SK-N-SH treated with all-trans-retinoic acid at 6 μM for 48 hours (cell line): ENCODE results near the gene PSPN.

Source experiments
- ATAC-seq: fragments of 200-7000 bp; cut with Tn5 transposase; 3 replicates; pipeline ENCODE4 v1.9.1; 2020; ENCODE audit warnings: mild to moderate bottlenecking, moderate library complexity
- ARNTL ChIP-seq: fragments of 450-650 bp; formaldehyde crosslinking; IDR thresholded peaks from 2 replicates; pipeline ENCODE4 v1.5.0; 2020; ENCODE audit warnings: low read depth, mild to moderate bottlenecking, moderate library complexity, borderline replicate concordance
- BACH2 ChIP-seq: fragments of 250-450 bp; sonication (Bioruptor Pico); IDR thresholded peaks from 2 replicates; pipeline ENCODE4 v1.9.0; 2021; ENCODE audit warnings: mild to moderate bottlenecking, borderline replicate concordance
- CREB5 ChIP-seq: fragments of 250-450 bp; sonication (Bioruptor Pico); IDR thresholded peaks from 2 replicates; pipeline ENCODE4 v1.5.1; 2020; ENCODE audit warnings: low read depth, mild to moderate bottlenecking, moderate library complexity
- CSDC2 ChIP-seq: fragments of 250-450 bp; sonication (Bioruptor Pico); IDR thresholded peaks from 2 replicates; pipeline ENCODE4 v1.5.0; 2020; ENCODE audit warnings: mild to moderate bottlenecking, moderate library complexity
- ESRRG ChIP-seq: fragments of 250-450 bp; sonication (Bioruptor Pico); IDR thresholded peaks from 2 replicates; pipeline ENCODE4 v1.6.1; 2021; ENCODE audit warnings: mild to moderate bottlenecking
- GLIS3 ChIP-seq: fragments of 250-450 bp; sonication (Bioruptor Pico); IDR thresholded peaks from 2 replicates; pipeline ENCODE4 v1.5.0; 2020; ENCODE audit warnings: mild to moderate bottlenecking, moderate library complexity
- ISL1 ChIP-seq: fragments of 250-450 bp; sonication (Bioruptor Pico); IDR thresholded peaks from 2 replicates; pipeline ENCODE4 v2.1.2; 2022; ENCODE audit warnings: mild to moderate bottlenecking, moderate library complexity
- OSR1 ChIP-seq: fragments of 250-450 bp; sonication (Bioruptor Pico); IDR thresholded peaks from 2 replicates; pipeline ENCODE4 v1.8.0; 2022; ENCODE audit warnings: moderate library complexity, mild to moderate bottlenecking, inconsistent platforms
- PATZ1 ChIP-seq: fragments of 250-450 bp; sonication (Bioruptor Pico); IDR thresholded peaks from 2 replicates; pipeline ENCODE4 v1.8.0; 2020; ENCODE audit warnings: mild to moderate bottlenecking, moderate library complexity, borderline replicate concordance
- POU6F1 ChIP-seq: fragments of 250-450 bp; sonication (Bioruptor Pico); IDR thresholded peaks from 2 replicates; pipeline ENCODE4 v1.8.0; 2021; ENCODE audit warnings: low read depth, mild to moderate bottlenecking, moderate library complexity, borderline replicate concordance
- PPARA ChIP-seq: fragments of 250-450 bp; sonication (Bioruptor Pico); IDR thresholded peaks from 2 replicates; pipeline ENCODE4 v1.5.0; 2020; ENCODE audit warnings: mild to moderate bottlenecking, borderline replicate concordance
- RARB ChIP-seq: fragments of 250-450 bp; sonication (Bioruptor Pico); IDR thresholded peaks from 2 replicates; pipeline ENCODE4 v1.8.0; 2021; ENCODE audit warnings: mild to moderate bottlenecking, moderate library complexity
- SNAI2 ChIP-seq: fragments of 250-450 bp; sonication (Bioruptor Pico); IDR thresholded peaks from 2 replicates; pipeline ENCODE4 v1.5.0; 2020; ENCODE audit warnings: mild to moderate bottlenecking, moderate library complexity
- TCF4 ChIP-seq: fragments of 250-450 bp; sonication (Bioruptor Pico); IDR thresholded peaks from 2 replicates; pipeline ENCODE4 v1.8.0; 2021; ENCODE audit warnings: mild to moderate bottlenecking, moderate library complexity, borderline replicate concordance
- TOX ChIP-seq: fragments of 250-450 bp; sonication (Bioruptor Pico); IDR thresholded peaks from 2 replicates; pipeline ENCODE4 v1.8.0; 2021; ENCODE audit warnings: mild to moderate bottlenecking, moderate library complexity, borderline replicate concordance
- TSHZ2 ChIP-seq: fragments of 250-450 bp; sonication (Bioruptor Pico); IDR thresholded peaks from 2 replicates; pipeline ENCODE4 v1.5.0; 2020; ENCODE audit warnings: mild to moderate bottlenecking, moderate library complexity
- ZC3H10 ChIP-seq: fragments of 250-450 bp; sonication (Bioruptor Pico); IDR thresholded peaks from 2 replicates; pipeline ENCODE4 v1.5.1; 2021; ENCODE audit warnings: mild to moderate bottlenecking, moderate library complexity
- ZFP3 ChIP-seq: fragments of 250-450 bp; sonication (Bioruptor Pico); IDR thresholded peaks from 2 replicates; pipeline ENCODE4 v1.5.0; 2020; ENCODE audit warnings: mild to moderate bottlenecking, moderate library complexity
- ZFP30 ChIP-seq: fragments of 450-650 bp; formaldehyde crosslinking; IDR thresholded peaks from 2 replicates; pipeline ENCODE4 v1.5.0; 2022; ENCODE audit warnings: mild to moderate bottlenecking, moderate library complexity
- ZNF565 ChIP-seq: fragments of 450-650 bp; formaldehyde crosslinking; conservative IDR thresholded peaks from 2 replicates; pipeline ENCODE4 v1.5.0; 2020; ENCODE audit warnings: low read depth, mild to moderate bottlenecking, moderate library complexity
- ZNF70 ChIP-seq: fragments of 450-650 bp; formaldehyde crosslinking; IDR thresholded peaks from 2 replicates; pipeline ENCODE4 v1.5.0; 2020; ENCODE audit warnings: mild to moderate bottlenecking, moderate library complexity
- ZNF8 ChIP-seq: fragments of 450-650 bp; formaldehyde crosslinking; IDR thresholded peaks from 2 replicates; pipeline ENCODE4 v1.5.0; 2020; ENCODE audit warnings: mild to moderate bottlenecking, moderate library complexity
- TF ChIP-seq, protein P1 (sequence below): fragments of 250-450 bp; sonication (Bioruptor Pico); IDR thresholded peaks from 2 replicates; pipeline ENCODE4 v1.5.1; 2021; ENCODE audit warnings: mild to moderate bottlenecking, moderate library complexity

Gene PSPN

GRCh38 chr19:6421075-6422014, 45.6 kb upstream of the PSPN start:
- no peak for ATAC-seq
- no peak for TF ChIP-seq POU6F1 (CRISPR knock-in tag)
- no peak for TF ChIP-seq ZNF8 (CRISPR knock-in tag)
- no peak for TF ChIP-seq BACH2 (CRISPR knock-in tag)
- no peak for TF ChIP-seq CSDC2
- TF ChIP-seq ZNF70 (CRISPR knock-in tag): no peak
- TF ChIP-seq ESRRG: no peak
- TF ChIP-seq ARNTL (CRISPR knock-in tag): no peak
- TF ChIP-seq PATZ1 (CRISPR knock-in tag): no peak
- no peak for TF ChIP-seq PPARA (CRISPR knock-in tag)
- no peak for TF ChIP-seq ISL1
- TF ChIP-seq ZC3H10 (CRISPR knock-in tag): no peak
- TF ChIP-seq ZFP30 (CRISPR knock-in tag): no peak
- TF ChIP-seq CREB5: no peak
- TF ChIP-seq RARB (CRISPR knock-in tag): no peak
- no peak for TF ChIP-seq TSHZ2 (CRISPR knock-in tag)
- TF ChIP-seq GLIS3: no peak
- no peak for TF ChIP-seq TCF4 (CRISPR knock-in tag)
- no peak for TF ChIP-seq TOX (CRISPR knock-in tag)
- TF ChIP-seq, protein P1, sequence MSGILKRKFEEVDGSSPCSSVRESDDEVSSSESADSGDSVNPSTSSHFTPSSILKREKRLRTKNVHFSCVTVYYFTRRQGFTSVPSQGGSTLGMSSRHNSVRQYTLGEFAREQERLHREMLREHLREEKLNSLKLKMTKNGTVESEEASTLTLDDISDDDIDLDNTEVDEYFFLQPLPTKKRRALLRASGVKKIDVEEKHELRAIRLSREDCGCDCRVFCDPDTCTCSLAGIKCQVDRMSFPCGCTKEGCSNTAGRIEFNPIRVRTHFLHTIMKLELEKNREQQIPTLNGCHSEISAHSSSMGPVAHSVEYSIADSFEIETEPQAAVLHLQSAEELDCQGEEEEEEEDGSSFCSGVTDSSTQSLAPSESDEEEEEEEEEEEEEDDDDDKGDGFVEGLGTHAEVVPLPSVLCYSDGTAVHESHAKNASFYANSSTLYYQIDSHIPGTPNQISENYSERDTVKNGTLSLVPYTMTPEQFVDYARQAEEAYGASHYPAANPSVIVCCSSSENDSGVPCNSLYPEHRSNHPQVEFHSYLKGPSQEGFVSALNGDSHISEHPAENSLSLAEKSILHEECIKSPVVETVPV (CRISPR knock-in tag): no peak
- TF ChIP-seq ZFP3 (CRISPR knock-in tag): no peak
- TF ChIP-seq, all 23 proteins: peak for 0

DNA sequence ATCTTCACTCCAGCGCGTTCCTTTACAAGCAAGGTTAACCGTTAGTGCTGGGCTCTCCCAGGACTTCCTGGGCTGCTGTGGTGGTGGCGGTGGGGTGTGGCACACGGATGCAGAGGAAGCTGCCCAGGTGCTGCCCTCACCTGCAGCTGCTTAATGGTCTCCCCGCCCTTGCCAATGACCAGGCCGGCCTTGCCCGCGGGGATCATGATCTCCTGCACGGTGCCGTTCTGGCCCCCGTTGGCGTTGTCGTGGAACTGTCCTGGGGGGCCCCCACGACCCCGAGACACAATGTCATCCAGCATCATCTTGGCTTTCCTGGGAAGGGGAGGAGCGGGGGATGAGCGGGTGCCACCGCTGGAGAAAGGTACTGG, 42.8 kb upstream of the PSPN start:
- no peak for ATAC-seq
- TF ChIP-seq CSDC2: no peak
- TF ChIP-seq POU6F1 (CRISPR knock-in tag): no peak
- TF ChIP-seq ZNF565 (CRISPR knock-in tag): no peak
- no peak for TF ChIP-seq OSR1
- TF ChIP-seq PPARA (CRISPR knock-in tag): no peak
- TF ChIP-seq BACH2 (CRISPR knock-in tag): no peak
- TF ChIP-seq ARNTL (CRISPR knock-in tag): no peak
- no peak for TF ChIP-seq ZFP30 (CRISPR knock-in tag)
- TF ChIP-seq ZC3H10 (CRISPR knock-in tag): no peak
- TF ChIP-seq SNAI2 (CRISPR knock-in tag): no peak
- no peak for TF ChIP-seq ISL1
- TF ChIP-seq ZFP3 (CRISPR knock-in tag): no peak
- TF ChIP-seq TOX (CRISPR knock-in tag): no peak
- TF ChIP-seq TSHZ2 (CRISPR knock-in tag): no peak
